T-cell (primary cell): ENCODE results near the gene VARS1. TPM values are rescaled to one million over a fixed set of nuclear protein-coding genes. Genes with fewer than 3 reads are reported as not detected.
"Not testable (repeated sequence)": the region's sequence is repeated elsewhere in the genome, so short reads cannot be mapped to it uniquely, and the experiment has no call there.

Experiments used
- ATAC-seq, 4 experiments: fragments of 200-7000 bp in 3 of 4; fragments of 150-1000 bp in 1 of 4; cut with Tn5 transposase; replicated peaks in 1 of 4; 1 replicate in 3 of 4; 2 replicates in 1 of 4; pipeline ENCODE4 v1.10.0; 2021; ENCODE audit warnings: moderate library complexity in 3 of 4, mild to moderate bottlenecking in 2 of 4, moderate number of reproducible peaks in 1 of 4
- CTCF ChIA-PET, 2 donors: fragments of 300-600 bp; sonication (Branson Sonifier 250); formaldehyde crosslinking; loops; one replicate each; lab custom pipeline; 2022; ENCODE audit warnings: antibody characterized with exemption in 2 of 2; lab: Charles Lee
- POLR2A ChIA-PET, 2 donors: fragments of 300-600 bp; sonication (Branson Sonifier 250); formaldehyde crosslinking; loops; one replicate each; lab custom pipeline; 2022; ENCODE audit warnings: antibody characterized with exemption in 2 of 2; lab: Charles Lee
- DNase-seq, 35 experiments: peaks; one replicate each; pipeline versions ENCODE4 v3.0.0 to v3.0.0-alpha.2; 2013 to 2023
- H3K27ac ChIP-seq: one replicate; pipeline ENCODE4 v1.5.1; 2013; ENCODE audit warnings: low read length
- H3K27me3 ChIP-seq, 2 experiments: replicated peaks in 1 of 2; 1 replicate in 1 of 2; 2 replicates in 1 of 2; pipeline versions ENCODE4 v1.6.1 to v1.7.0; 2013; ENCODE audit warnings: low read length in 1 of 2, mixed read lengths in 1 of 2; ENCODE audit not compliant: control insufficient read depth in 2 of 2, insufficient read depth in 2 of 2; ENCODE audit errors: extremely low read depth in 1 of 2
- H3K36me3 ChIP-seq, 2 donors: 1 replicate in 1 of 2; 2 replicates in 1 of 2; pipeline versions ENCODE4 v1.6.1 to v1.7.0; 2013; ENCODE audit warnings: low read length in 1 of 2; ENCODE audit not compliant: control insufficient read depth in 2 of 2, insufficient read depth in 1 of 2; ENCODE audit errors: extremely low read depth in 1 of 2
- H3K4me1 ChIP-seq, 2 experiments: 1 replicate in 1 of 2; 2 replicates in 1 of 2; pipeline versions ENCODE4 v1.6.1 to v1.7.0; 2013; ENCODE audit warnings: low read length in 2 of 2, mixed read lengths in 1 of 2; ENCODE audit not compliant: insufficient read depth in 2 of 2, control insufficient read depth in 1 of 2; ENCODE audit errors: extremely low read depth in 1 of 2
- H3K4me3 ChIP-seq, 2 donors: 1 replicate in 1 of 2; 2 replicates in 1 of 2; pipeline versions ENCODE4 v1.5.1 to v1.7.0; 2013; ENCODE audit warnings: mild to moderate bottlenecking in 2 of 2, low read length in 1 of 2, moderate library complexity in 1 of 2; ENCODE audit not compliant: control insufficient read depth in 1 of 2; ENCODE audit errors: extremely low read depth in 1 of 2
- H3K9me3 ChIP-seq: 2 replicates; pipeline ENCODE4 v1.7.0; 2013
- H3K27ac Mint-ChIP-seq, 2 donors: one replicate each; pipeline ENCODE4 v1.8.0; 2020 to 2021; ENCODE audit warnings: mild to moderate bottlenecking in 2 of 2, mixed read lengths in 2 of 2
- H3K27me3 Mint-ChIP-seq, 2 donors: one replicate each; pipeline ENCODE4 v1.8.0; 2021 to 2022; ENCODE audit warnings: mixed read lengths in 2 of 2
- H3K36me3 Mint-ChIP-seq: one replicate; pipeline ENCODE4 v1.8.0; 2021; ENCODE audit warnings: mixed read lengths
- H3K4me1 Mint-ChIP-seq, 3 donors: one replicate each; pipeline ENCODE4 v1.8.0; 2020 to 2022; ENCODE audit warnings: mixed read lengths in 3 of 3, mild to moderate bottlenecking in 1 of 3
- H3K4me3 Mint-ChIP-seq, 3 donors: one replicate each; pipeline ENCODE4 v1.8.0; 2020 to 2022; ENCODE audit warnings: mild to moderate bottlenecking in 3 of 3, mixed read lengths in 3 of 3, moderate library complexity in 3 of 3
- H3K9me3 Mint-ChIP-seq, 3 donors: one replicate each; pipeline ENCODE4 v1.8.0; 2020 to 2022; ENCODE audit warnings: mixed read lengths in 3 of 3
- WGBS: methylation state at CpG from one replicate; pipeline ENCODE4 v1.1.5; 2013; ENCODE audit warnings: missing lambda C conversion rate; ENCODE audit not compliant: insufficient coverage; 5-methylcytosine and 5-hydroxymethylcytosine counted together
- total RNA-seq, 35 experiments: library from RNA in 6 of 35; stranded (reverse) in 6 of 35; fragments of 120-200 nt in 1 of 35; gene quantifications; one replicate each; pipeline versions ENCODE4 v1.2.1 to v1.2.4 and lab custom pipeline; 2013 to 2026

The VARS1 gene
- total RNA-seq (10 to 100 TPM; 44.4 to 71.0 (median 62.5) TPM), total RNA-seq (lab: John Stamatoyannopoulos, UW) (37.9 to 270 (median 55.4) reads per million in 29 experiments)
- total RNA-seq (2013), result 32.6 TPM

GRCh38 chr6:31795616-31796298 lies at the start of gene VARS1:
Gene VARS1, minus strand, starts transcription at chr6:31795752. Its CDS starts 535 bp downstream, at chr6:31795217.
- H3K9me3 Mint-ChIP-seq, result no peaks in the 10 kb centered on the region
- H3K36me3 Mint-ChIP-seq, result peaks cover 5% of the 10 kb centered on the region
- no peaks in the 10 kb centered on the region for H3K27me3 ChIP-seq
- peak within 1 kb of the TSS; percentile 82 to 94 for H3K4me3 ChIP-seq
- H3K4me3 Mint-ChIP-seq, result peak within 1 kb of the TSS; percentile 95 to 97 (median 96)
- peaks cover 42 to 48% (median 44%) of the 10 kb centered on the region in 3 donors for H3K4me1 Mint-ChIP-seq
- H3K27ac Mint-ChIP-seq, result peak within 1 kb of the TSS; percentile 98 to 99
- under 1% methylated on average over 74 of the region's 75 CpGs for WGBS
- peaks cover 23 to 49% of the 10 kb centered on the region in 2 experiments for H3K4me1 ChIP-seq
- ATAC-seq, result peak; percentile 82 to 93 (median 84)
- ChIA-PET CTCF (interaction anchor here in 1 of 2 donors (0.7 to 1.4 kb wide), 5 partner anchors 11 to 213 kb away, joined by 3 to 7 read pairs (median 3); partner anchors contain the start of genes LSM2 and NEU1), POLR2A (interaction anchor here in 1 of 2 donors (1.0 kb wide), 1 partner anchor 67 kb away, joined by 4 read pairs; the partner anchor contains the start of gene NEU1)
- H3K27me3 Mint-ChIP-seq, result no peaks in the 10 kb centered on the region
- peak within 1 kb of the TSS; percentile 79 for H3K27ac ChIP-seq
- DNase-seq, result peak; percentile 55 to 91 (median 76)
- H3K36me3 ChIP-seq, result peaks cover 9 to 15% of the 10 kb centered on the region in 2 donors
- H3K9me3 ChIP-seq, result no peaks in the 10 kb centered on the region

- ATAC-seq (no peak), DNase-seq (no peak)
- H3K36me3 ChIP-seq, result peaks cover 5 to 15% of the 10 kb centered on the region in 2 donors
- no peak overlapping the region for H3K27ac Mint-ChIP-seq
- no peaks in the 10 kb centered on the region for H3K9me3 Mint-ChIP-seq
- no peaks in the 10 kb centered on the region for H3K27me3 ChIP-seq
- no peaks in the 10 kb centered on the region for H3K27me3 Mint-ChIP-seq
- peaks cover 10% of the 10 kb centered on the region for H3K36me3 Mint-ChIP-seq
- H3K4me1 Mint-ChIP-seq, result peaks cover 0 to 8% (median under 1%) of the 10 kb centered on the region in 3 donors
- H3K4me3 Mint-ChIP-seq, result no peak overlapping the region
- no peak overlapping the region for H3K27ac ChIP-seq
- ChIA-PET POLR2A (interaction anchor here in 1 of 2 donors (0.6 kb wide), 1 partner anchor 955 kb away, joined by 6 read pairs; no protein-coding TSS in a partner anchor), CTCF (interaction anchor here in 1 of 2 donors (0.6 to 1.6 kb wide), 2 partner anchors 51 to 293 kb away, joined by 4 to 8 read pairs; no protein-coding TSS in a partner anchor)
- no peaks in the 10 kb centered on the region for H3K9me3 ChIP-seq
- 100% methylated on average over 1 of the region's 3 CpGs for WGBS
- H3K4me1 ChIP-seq, result no peaks in the 10 kb centered on the region
- H3K4me3 ChIP-seq, result no peak overlapping the region
Measured at GRCh38 chr6:31844507-31844906, 49.0 kb upstream of the VARS1 start.

- Mint-ChIP-seq H3K4me3 (no peak overlapping the region), H3K27ac (peak overlapping the region in 1 of 2 donors; percentile 39)
- peaks cover 10 to 20% of the 10 kb centered on the region in 2 experiments for H3K4me1 ChIP-seq
Measured at GRCh38 chr6:31842053-31842452, 46.5 kb upstream of the VARS1 start.

GRCh38 chr6:31839779-31840126 lies 44.2 kb upstream of the VARS1 start:
- ChIA-PET POLR2A (interaction anchor here in 1 of 2 donors (0.5 kb wide), 1 partner anchor 1225 kb away, joined by 7 read pairs; no protein-coding TSS in a partner anchor), CTCF (interaction anchor here (0.6 to 2.3 kb wide), 2 partner anchors 23 to 51 kb away, joined by 3 to 5 read pairs; partner anchors contain the start of gene NEU1 (in 1 of the 2))
- not testable (repeated sequence) for DNase-seq, H3K27me3 ChIP-seq, H3K27me3 Mint-ChIP-seq, ATAC-seq, H3K4me3 Mint-ChIP-seq, H3K9me3 ChIP-seq, H3K9me3 Mint-ChIP-seq, H3K27ac ChIP-seq, H3K4me3 ChIP-seq
- Mint-ChIP-seq H3K27ac (peak overlapping the region in 1 of 2 donors; percentile 48), H3K4me1 (peaks cover 35 to 39% (median 36%) of the 10 kb centered on the region in 3 donors), H3K36me3 (peaks cover 33% of the 10 kb centered on the region)
- Histone ChIP-seq H3K36me3 (peaks cover 5 to 44% of the 10 kb centered on the region in 2 donors), H3K4me1 (peaks cover 17 to 40% of the 10 kb centered on the region in 2 experiments)
- 91% methylated on average over 4 of the region's 8 CpGs for WGBS

More at GRCh38 chr6:31842053-31842452, 46.5 kb upstream of the VARS1 start:
- POLR2A ChIA-PET, result no interaction called here
- Mint-ChIP-seq H3K36me3 (peaks cover 22% of the 10 kb centered on the region), H3K27me3 (no peaks in the 10 kb centered on the region), H3K4me1 (peaks cover 20 to 24% (median 21%) of the 10 kb centered on the region in 3 donors), H3K9me3 (no peaks in the 10 kb centered on the region)
- ATAC-seq (no peak), DNase-seq (no peak)
- Histone ChIP-seq H3K27ac (no peak overlapping the region), H3K27me3 (no peaks in the 10 kb centered on the region), H3K36me3 (peaks cover 5 to 39% of the 10 kb centered on the region in 2 donors), H3K9me3 (no peaks in the 10 kb centered on the region), H3K4me3 (no peak overlapping the region)
- WGBS, result 96% methylated on average over 7 of the region's 9 CpGs
- CTCF ChIA-PET, result no interaction called here

GRCh38 chr6:31838968-31839367 lies 43.4 kb upstream of the VARS1 start:
- POLR2A ChIA-PET, result no interaction called here
- CTCF ChIA-PET, result interaction anchor here (0.5 to 2.3 kb wide), 5 partner anchors 21 to 237 kb away, joined by 3 to 5 read pairs (median 5); partner anchors contain the start of gene NEU1 (in 1 of the 2)
- WGBS, result 92% methylated on average over 2 of the region's 3 CpGs
- H3K36me3 Mint-ChIP-seq, result peaks cover 33% of the 10 kb centered on the region
- H3K36me3 ChIP-seq, result peaks cover 5 to 44% of the 10 kb centered on the region in 2 donors
- no peaks in the 10 kb centered on the region for H3K27me3 ChIP-seq
- ATAC-seq (no peak), DNase-seq (no peak)
- peaks cover 17 to 43% of the 10 kb centered on the region in 2 experiments for H3K4me1 ChIP-seq
- H3K4me1 Mint-ChIP-seq, result peaks cover 35 to 45% (median 44%) of the 10 kb centered on the region in 3 donors
- no peaks in the 10 kb centered on the region for H3K27me3 Mint-ChIP-seq
- H3K27ac ChIP-seq, result no peak overlapping the region
- no peak overlapping the region for H3K4me3 Mint-ChIP-seq
- peak overlapping the region in 1 of 2 donors; percentile 48 for H3K27ac Mint-ChIP-seq
- no peak overlapping the region for H3K4me3 ChIP-seq
- H3K9me3 Mint-ChIP-seq, result no peaks in the 10 kb centered on the region
- H3K9me3 ChIP-seq, result no peaks in the 10 kb centered on the region

- H3K36me3 ChIP-seq, result peaks cover 5 to 44% of the 10 kb centered on the region in 2 donors
- peak overlapping the region in 1 of 2 donors; percentile 10 for H3K4me3 ChIP-seq
- H3K9me3 Mint-ChIP-seq, H3K27me3 ChIP-seq, H3K27me3 Mint-ChIP-seq, ATAC-seq, H3K9me3 ChIP-seq, DNase-seq: not testable (repeated sequence)
- H3K4me3 Mint-ChIP-seq, result peak overlapping the region; percentile 13 to 98 (median 21)
- peaks cover 33% of the 10 kb centered on the region for H3K36me3 Mint-ChIP-seq
- ChIA-PET CTCF (interaction anchor here (0.6 to 2.3 kb wide), 3 partner anchors 22 to 50 kb away, joined by 3 to 5 read pairs (median 4); partner anchors contain the start of gene NEU1 (in 1 of the 2)), POLR2A (interaction anchor here in 1 of 2 donors (0.7 kb wide), 1 partner anchor 285 kb away, joined by 5 read pairs; no protein-coding TSS in a partner anchor)
- peaks cover 17 to 49% of the 10 kb centered on the region in 2 experiments for H3K4me1 ChIP-seq
- peaks cover 35 to 47% (median 44%) of the 10 kb centered on the region in 3 donors for H3K4me1 Mint-ChIP-seq
- peak overlapping the region; percentile 97 for H3K27ac ChIP-seq
- 61% methylated on average over 3 of the region's 9 CpGs for WGBS
- peak overlapping the region; percentile 98 to 100 for H3K27ac Mint-ChIP-seq
Measured at GRCh38 chr6:31838114-31838553, 42.6 kb upstream of the VARS1 start.
